GM18951 (cell line): ENCODE data around the gene PRDM16.

Source experiments
- POLR2A ChIP-seq: IDR thresholded peaks from 4 replicates; pipeline ENCODE4 v1.6.1; 2011; ENCODE audit warnings: mild to moderate bottlenecking; ENCODE audit not compliant: insufficient read length, insufficient read depth; ENCODE audit errors: extremely low read depth
- in situ Hi-C: fragments of 300-500 bp; cut with MboI; formaldehyde crosslinking; loops from one replicate; pipeline ENCODE4 v1.12.0; 2022; ENCODE audit warnings: low sequenced_read_pairs, mixed read lengths, inconsistent platforms; ENCODE audit not compliant: unreplicated experiment

PRDM16 gene

GRCh38 chr1:3296826-3297225 lies 227.8 kb downstream of the PRDM16 start:
- no peak for TF ChIP-seq POLR2A
- in situ Hi-C loops = no loop called here

DNA sequence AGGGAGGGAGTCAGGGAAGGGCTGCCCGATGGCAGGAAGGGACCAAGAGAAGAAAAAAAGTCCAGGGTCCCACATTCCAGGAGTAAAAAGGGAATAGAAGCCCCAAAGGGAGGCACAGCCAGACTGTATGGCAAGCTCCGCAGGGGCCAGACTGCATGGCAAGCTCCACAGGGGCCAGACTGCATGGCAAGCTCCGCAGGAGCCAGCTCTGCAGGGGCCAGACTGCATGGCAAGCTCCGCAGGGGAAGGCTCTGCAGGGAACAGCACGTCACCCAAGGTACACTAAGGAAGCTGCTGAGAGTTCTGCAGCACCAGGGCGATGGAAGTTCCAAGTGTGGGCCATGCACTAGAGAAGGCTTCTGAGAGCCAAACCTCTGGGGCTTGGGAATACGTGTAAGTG lies 228.8 kb downstream of the PRDM16 start:
- in situ Hi-C loops = no loop called here

DNA sequence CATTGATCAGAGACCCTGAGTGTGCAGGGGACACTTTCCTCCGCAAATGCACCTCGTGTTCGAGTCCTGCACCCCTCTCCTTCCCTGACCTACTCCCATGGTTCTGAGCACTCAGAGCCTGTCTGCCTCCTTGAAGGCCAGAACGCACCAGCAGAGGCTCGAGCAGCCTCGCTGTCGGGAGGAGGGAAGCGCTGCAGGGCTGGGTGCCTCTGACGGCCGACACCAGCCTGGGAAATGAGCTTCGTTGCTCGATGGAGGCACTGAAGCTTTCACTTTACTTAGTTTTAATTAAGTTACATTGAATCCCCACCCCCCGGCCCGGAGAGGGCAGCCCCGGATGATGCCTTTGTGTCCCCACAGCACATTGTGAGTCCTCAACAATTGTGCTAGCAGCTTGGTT lies 229.2 kb downstream of the PRDM16 start:
- in situ Hi-C loops = no loop called here
- TF ChIP-seq POLR2A = no peak

More for the DNA sequence above, 228.8 kb downstream of the PRDM16 start:
- TF ChIP-seq POLR2A = no peak

- in situ Hi-C loops = no loop called here
- no peak for TF ChIP-seq POLR2A
Observed at GRCh38 chr1:3304246-3304645, 235.2 kb downstream of the PRDM16 start.

DNA sequence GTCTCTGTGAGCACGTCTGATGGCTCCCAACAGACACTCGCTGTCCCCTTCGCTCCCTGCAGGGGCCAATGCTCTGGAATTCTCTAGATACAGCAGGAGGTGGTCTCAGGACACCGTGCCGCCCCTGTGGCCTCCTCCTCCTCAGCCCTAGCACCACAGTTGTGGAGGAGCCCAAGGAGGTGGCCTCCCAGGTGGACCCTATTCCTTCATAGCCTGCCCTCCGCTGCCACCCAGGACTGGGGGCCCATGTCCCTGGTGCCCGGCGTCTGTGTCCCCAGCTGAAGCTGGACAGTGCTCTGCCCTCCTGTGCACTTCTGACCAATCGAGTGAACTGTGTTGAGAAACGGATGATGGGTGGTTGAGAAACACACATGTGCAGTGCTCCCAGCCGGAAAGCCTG lies 235.7 kb downstream of the PRDM16 start:
- in situ Hi-C loops = no loop called here
- TF ChIP-seq POLR2A = no peak

DNA sequence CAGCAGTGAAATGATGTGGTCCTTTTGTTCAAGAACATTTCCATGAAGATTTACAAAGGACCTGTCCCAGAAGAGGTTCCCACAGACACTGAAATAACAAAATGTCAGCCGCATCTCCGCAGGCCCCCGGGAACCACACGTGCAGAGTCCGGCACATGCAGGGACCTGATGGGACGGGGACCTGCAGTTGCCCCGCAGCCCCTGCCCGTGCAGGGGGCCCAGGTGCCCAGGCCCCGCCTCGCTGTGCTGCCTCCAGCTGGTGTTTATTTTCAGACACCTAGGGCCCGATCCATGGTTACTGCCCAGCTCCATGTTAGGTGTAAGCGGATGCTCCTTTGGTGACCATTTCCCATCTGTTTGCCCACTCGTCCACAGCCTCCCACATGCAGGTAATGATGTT lies 236.2 kb downstream of the PRDM16 start:
- in situ Hi-C loops = no loop called here

DNA sequence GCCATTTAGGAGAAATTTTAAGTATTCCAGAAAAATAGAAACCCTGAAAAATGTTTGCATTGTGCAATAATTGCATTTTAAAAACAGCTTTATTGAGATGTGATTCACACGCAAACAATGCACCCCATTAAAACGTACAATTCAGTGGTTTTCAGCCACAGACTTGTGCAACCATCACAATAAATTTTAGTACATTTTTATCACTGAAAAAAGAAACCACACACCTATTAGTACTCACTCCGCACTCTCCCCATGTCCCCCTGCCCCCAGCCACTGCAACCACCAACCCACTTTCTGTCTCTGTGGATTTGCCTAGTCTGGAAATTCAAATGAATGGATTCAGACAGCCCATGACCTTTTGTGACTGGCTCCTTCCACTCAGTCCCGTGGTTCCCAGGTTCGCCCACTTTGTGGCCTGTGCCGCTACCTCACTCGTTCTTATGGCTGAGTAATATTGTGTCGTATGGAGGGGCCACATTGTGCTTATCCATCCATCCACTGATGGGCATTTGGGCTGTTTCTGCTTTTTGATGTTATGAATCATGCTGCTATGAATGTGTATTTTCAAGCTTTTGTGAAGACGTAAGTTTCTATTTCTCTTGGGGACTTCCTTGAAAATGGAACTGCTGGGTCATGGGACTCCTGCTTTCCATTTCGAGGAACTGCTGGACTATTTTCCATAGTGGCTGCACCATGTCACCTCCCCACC lies 237.7 kb downstream of the PRDM16 start:
- in situ Hi-C loops = no loop called here
- TF ChIP-seq POLR2A = no peak

More for the DNA sequence above, 236.2 kb downstream of the PRDM16 start:
- no peak for TF ChIP-seq POLR2A

DNA sequence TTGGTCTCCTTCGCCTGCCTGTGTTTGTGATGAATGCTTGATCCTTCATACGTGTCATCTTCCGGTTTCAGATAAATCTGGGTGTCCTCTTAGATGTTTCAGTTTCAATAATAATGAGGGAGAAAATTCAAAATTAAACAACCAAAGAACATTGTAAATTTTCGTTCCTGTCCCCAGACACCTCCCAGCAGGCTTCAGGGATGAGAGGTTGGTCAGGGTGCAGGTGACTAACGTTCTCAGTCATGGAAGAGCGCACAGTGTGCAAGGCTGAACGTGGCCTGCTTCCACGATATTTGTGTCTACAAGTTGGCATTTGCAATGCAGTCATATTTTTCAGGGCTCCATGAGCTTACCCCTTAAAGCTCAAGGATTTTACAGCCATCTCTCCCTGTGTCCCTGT lies 238.4 kb downstream of the PRDM16 start:
- in situ Hi-C loops = no loop called here
- no peak for TF ChIP-seq POLR2A

DNA sequence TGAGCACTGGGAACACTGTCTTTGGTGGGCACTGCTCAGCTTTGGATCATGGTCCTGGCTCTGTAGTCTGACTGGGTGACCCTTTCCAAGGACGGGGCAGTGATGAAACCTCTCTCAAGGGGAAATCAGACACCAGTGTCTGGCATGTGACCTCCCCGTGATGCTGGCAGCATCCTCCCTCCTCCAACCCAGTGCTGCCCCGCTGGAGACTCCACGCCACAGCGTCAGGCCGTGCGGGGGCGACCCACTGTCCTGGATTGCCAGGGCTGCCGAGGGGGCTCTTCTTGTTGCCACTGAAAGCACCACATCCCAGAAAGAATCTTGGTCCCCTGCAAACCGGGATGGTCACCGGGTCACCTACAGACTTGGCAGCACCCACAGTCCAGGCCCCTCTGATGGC lies 239.1 kb downstream of the PRDM16 start:
- in situ Hi-C loops = no loop called here
- TF ChIP-seq POLR2A = no peak

DNA sequence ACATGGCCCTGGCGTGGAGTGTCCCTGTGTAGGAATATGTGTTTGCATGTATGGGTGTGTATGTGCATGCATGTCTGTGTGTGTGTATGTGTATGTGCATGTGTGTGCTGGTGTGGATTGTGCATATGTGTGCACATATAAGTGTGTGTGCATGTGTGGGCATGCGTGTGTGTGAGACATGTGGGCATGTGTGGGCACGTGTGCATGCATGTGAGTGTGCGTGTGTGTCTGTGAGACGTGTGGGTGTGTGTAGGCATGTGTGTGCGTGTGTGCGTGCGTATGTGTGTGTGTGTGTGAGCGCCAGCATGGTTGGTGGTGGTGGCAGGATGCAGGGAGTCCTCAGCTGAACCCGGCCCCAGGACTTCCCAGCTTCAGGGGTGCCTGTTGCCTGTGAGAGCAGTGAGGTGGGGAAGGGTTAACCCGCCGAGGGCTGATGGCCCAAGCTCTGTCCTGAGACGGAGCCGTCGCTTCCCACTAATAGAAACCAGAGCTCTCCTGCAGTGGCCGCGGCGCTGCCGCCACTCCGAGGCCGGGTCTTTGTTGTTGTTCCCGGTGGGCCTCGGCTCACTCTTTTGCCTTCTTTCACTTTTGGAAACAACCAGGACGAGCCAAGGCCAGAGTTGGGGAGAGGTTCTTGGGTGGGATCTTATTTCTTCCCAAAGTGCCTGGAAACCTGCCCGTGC lies 241.9 kb downstream of the PRDM16 start:
- in situ Hi-C loops = no loop called here
- no peak for TF ChIP-seq POLR2A

DNA sequence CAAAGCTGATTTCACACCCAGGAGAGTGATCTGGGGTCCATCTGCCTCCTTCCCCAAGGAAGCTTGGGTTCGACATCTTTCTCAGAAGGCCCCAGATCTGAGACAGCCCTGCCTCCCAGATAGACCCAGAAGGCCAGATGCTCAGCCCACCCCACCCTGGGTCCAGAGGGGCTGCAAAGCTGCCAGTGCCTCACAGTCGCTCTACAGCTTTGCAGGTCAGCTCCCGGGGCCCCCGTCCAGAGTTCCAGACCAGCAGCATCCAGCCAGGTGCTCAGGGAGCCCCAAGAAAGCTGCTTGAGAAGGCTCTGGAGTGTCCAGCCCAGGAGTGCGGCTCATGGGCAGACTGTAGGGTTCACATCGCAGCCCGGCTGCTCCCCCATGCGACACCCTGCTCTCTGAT lies 242.7 kb downstream of the PRDM16 start:
- TF ChIP-seq POLR2A = no peak
- in situ Hi-C loops = no loop called here

DNA sequence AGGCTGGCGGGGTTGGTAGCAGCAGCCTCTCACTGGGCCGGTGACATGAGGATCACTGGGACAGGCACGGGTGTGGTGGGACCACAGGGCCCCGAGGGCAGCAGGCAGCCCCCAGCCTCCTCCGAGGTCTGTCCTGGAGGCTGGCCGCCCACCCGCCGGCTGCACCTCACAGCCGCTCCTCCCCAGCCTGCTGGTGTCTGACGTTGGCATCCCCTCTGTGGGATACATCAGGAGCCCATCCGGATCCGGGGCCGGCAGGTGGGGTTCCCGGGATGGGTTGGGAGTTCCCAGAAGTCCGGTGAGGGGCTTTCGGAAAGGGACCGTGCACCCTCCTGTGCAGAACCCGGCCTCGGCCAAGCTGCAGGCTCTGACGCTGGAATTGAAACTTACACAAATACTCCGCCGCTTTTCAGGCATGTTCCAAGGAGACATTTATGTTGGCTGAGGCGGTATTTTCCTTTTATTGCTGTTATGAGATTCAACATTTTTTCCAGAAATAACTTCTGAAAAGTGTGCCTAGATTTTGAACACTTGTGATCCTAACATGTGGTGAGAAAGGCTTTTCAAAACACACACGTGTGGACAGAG lies 243.4 kb downstream of the PRDM16 start:
- in situ Hi-C loops = no loop called here

DNA sequence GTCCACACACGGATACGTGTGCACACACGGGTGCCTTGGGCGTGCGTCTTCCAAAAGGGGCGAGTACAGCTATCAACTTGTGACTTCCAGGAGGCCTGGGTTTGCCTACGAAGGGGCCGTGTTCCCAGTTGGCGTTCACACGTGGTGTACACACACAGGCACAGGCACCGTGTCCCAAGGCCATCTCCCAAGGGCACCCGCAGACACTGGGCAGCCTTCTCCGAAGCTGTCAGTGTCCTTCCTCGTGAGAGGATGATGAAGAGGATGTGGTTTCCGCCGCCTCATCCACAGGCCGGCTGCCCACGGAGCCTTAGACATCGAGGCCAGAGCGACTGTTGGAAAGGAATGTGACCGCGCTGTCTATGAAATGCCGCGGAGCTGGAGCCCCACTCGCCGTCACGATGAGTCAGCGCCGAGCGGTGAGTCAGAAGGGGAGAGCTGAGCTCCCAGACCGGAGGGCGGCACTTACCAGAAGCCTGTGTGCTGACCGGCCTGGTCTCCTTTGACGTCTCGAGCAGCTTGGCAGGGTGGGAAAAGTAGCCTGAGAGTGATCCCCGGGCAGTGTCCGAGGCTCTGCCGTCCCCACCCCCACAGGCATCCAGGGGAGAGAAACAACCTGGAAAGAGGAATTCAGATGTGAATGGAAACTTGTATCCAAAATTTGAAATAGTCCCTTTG lies 244.0 kb downstream of the PRDM16 start:
- in situ Hi-C loops = no loop called here
- TF ChIP-seq POLR2A = no peak

More for the DNA sequence above, 243.4 kb downstream of the PRDM16 start:
- no peak for TF ChIP-seq POLR2A
